Breast epithelium (tissue), 4 donors: ENCODE data around the gene MBTPS1. TPM values are rescaled to one million over a fixed set of nuclear protein-coding genes. Genes with fewer than 3 reads are reported as not detected.

Source experiments
- DNase-seq, 2 donors: peaks; one replicate each; pipeline ENCODE4 v3.0.0-alpha.2; 2019; ENCODE audit warnings: low spot score in 2 of 2
- H3K27ac ChIP-seq, 2 donors: fragments of 200-600 bp; sonication (generic) in 1 of 2; one replicate each; pipeline ENCODE4 v1.5.1; 2016 to 2019; ENCODE audit warnings: mild to moderate bottlenecking in 1 of 2
- H3K27me3 ChIP-seq, 2 donors: fragments of 200-600 bp; sonication (generic) in 1 of 2; one replicate each; pipeline versions ENCODE4 v1.5.1 to v1.6.0; 2017 to 2019; ENCODE audit warnings: control low read depth in 1 of 2, mild to moderate bottlenecking in 1 of 2
- H3K36me3 ChIP-seq: fragments of 200-600 bp; one replicate; pipeline ENCODE4 v1.5.1; 2019
- H3K4me1 ChIP-seq, 2 donors: fragments of 200-600 bp; sonication (generic); one replicate each; pipeline ENCODE4 v1.5.1; 2016 to 2019; ENCODE audit warnings: control low read depth in 1 of 2
- H3K4me3 ChIP-seq, 3 donors: fragments of 200-600 bp; sonication (generic); 1 replicate in 2 of 3; 2 replicates in 1 of 3; pipeline ENCODE4 v1.5.1; 2016 to 2019; ENCODE audit warnings: mild to moderate bottlenecking in 3 of 3, moderate library complexity in 2 of 3
- H3K9me3 ChIP-seq, 2 donors: fragments of 200-600 bp; sonication (generic) in 1 of 2; one replicate each; pipeline ENCODE4 v1.5.1; 2016 to 2019; ENCODE audit warnings: control low read depth in 1 of 2
- POLR2A ChIP-seq: fragments of 450-650 bp; IDR thresholded peaks from one replicate; pipeline ENCODE4 v1.6.1; 2016; ENCODE audit warnings: antibody characterized with exemption, mild to moderate bottlenecking, moderate library complexity
- POLR2AphosphoS5 ChIP-seq, 3 donors: sonication (generic); formaldehyde crosslinking; IDR thresholded peaks; one replicate each; pipeline ENCODE4 v1.6.1; 2017; ENCODE audit warnings: antibody characterized with exemption in 3 of 3
- intact Hi-C: fragments of 100-400 bp; cut with DNase I; formaldehyde crosslinking; loops from one replicate; pipeline ENCODE4 v1.15.1; 2023; ENCODE audit warnings: low total_unique reads
- total RNA-seq, 3 donors: library from RNA; depleted of rRNA; stranded (reverse); fragments of >200 nt; gene quantifications; one replicate each; pipeline ENCODE4 v1.1.0, GENCODE V29; 2016
- TF ChIP-seq, protein P1 (sequence below), 3 donors: fragments of 450-650 bp; IDR thresholded peaks; one replicate each; pipeline ENCODE4 v1.5.1; 2016 to 2017; ENCODE audit warnings: antibody characterized with exemption in 3 of 3, mild to moderate bottlenecking in 3 of 3, moderate library complexity in 3 of 3

Gene MBTPS1
- total RNA-seq, 3 donors from 2014 or later, result 95.4 to 142 (median 121) TPM

DNA sequence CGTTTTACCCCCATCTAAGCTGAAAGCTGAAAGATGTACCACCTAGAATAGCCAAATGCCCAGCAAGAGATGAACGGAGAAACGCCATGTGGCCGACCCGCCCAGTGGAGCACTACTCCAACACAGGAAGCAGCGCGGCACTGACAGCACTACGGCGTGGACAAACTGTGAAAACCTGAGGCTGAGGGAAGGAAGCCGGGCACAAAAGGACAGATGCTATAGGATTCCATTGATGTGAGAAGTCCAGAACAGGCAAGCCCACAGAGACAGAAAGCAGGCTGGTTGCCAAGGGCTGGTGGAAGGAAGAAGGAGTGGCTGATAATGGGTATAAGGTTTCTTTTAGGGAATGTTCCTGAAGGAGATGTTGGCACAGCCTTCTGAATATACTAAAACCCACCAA, 44.7 kb downstream of the MBTPS1 start:
- Histone ChIP-seq H3K36me3 (peaks cover 30% of the 10 kb centered on the region), H3K4me1 (no peaks in the 10 kb centered on the region), H3K4me3 (no peak overlapping the region), H3K27ac (no peak overlapping the region), H3K27me3 (no peaks in the 10 kb centered on the region), H3K9me3 (no peaks in the 10 kb centered on the region)
- TF ChIP-seq, protein P1, sequence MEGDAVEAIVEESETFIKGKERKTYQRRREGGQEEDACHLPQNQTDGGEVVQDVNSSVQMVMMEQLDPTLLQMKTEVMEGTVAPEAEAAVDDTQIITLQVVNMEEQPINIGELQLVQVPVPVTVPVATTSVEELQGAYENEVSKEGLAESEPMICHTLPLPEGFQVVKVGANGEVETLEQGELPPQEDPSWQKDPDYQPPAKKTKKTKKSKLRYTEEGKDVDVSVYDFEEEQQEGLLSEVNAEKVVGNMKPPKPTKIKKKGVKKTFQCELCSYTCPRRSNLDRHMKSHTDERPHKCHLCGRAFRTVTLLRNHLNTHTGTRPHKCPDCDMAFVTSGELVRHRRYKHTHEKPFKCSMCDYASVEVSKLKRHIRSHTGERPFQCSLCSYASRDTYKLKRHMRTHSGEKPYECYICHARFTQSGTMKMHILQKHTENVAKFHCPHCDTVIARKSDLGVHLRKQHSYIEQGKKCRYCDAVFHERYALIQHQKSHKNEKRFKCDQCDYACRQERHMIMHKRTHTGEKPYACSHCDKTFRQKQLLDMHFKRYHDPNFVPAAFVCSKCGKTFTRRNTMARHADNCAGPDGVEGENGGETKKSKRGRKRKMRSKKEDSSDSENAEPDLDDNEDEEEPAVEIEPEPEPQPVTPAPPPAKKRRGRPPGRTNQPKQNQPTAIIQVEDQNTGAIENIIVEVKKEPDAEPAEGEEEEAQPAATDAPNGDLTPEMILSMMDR (IDR thresholded peaks at IDR 0.05), result no peak
- DNase-seq, result no peak
- intact Hi-C loops, result no loop called here

DNA sequence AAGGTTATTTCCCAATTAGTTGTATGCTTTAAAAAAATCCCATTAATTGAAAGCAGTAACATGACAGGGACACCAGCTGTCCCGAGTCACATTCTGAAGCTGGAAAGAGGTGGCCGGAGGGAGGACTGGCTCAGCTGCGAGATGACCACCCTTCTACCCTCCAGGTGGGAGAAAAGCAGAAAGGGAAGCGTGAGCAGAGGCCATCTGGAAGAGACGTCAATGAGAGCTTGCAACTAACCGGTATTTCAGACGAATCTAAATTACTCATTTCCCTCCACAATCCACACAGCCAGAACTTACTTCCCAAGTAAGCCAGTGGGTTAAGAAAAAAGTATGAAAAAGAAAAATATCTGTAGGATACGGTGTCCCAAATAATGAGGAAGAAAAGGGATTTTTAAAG, 45.6 kb downstream of the MBTPS1 start:
- Histone ChIP-seq H3K36me3 (peaks cover 27% of the 10 kb centered on the region), H3K9me3 (no peaks in the 10 kb centered on the region), H3K27ac (no peak overlapping the region), H3K4me1 (no peaks in the 10 kb centered on the region), H3K4me3 (no peak overlapping the region), H3K27me3 (no peaks in the 10 kb centered on the region)
- TF ChIP-seq, protein P1 (IDR thresholded peaks at IDR 0.05), result no peak
- TF ChIP-seq POLR2A (no peak), POLR2AphosphoS5 (IDR thresholded peaks at IDR 0.05) (no peak)
- intact Hi-C loops, result no loop called here
- no peak for DNase-seq

DNA sequence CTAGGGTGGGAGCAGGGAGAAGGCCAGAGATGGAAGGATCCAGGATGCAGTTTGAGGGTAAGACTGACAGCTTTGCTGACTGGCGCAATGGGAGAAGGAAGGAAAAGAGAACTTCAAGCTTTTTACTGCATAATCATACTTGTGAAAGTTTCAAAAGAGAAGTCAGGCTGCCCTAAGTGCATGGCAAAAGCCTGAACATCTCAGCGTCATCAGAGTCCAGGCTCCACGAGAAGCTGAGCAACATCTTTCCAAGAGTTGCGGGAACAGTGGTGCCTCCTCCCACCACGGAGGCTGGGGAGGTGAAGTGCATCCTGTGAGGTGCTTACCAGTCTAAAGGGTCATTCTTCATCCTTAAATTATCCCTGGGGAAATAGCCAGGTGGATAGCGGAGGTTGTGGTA, 47.2 kb downstream of the MBTPS1 start:
- Histone ChIP-seq H3K27ac (no peak overlapping the region), H3K36me3 (peaks cover 27% of the 10 kb centered on the region), H3K4me3 (no peak overlapping the region), H3K4me1 (no peaks in the 10 kb centered on the region), H3K9me3 (no peaks in the 10 kb centered on the region), H3K27me3 (no peaks in the 10 kb centered on the region)
- intact Hi-C loops, result loop anchor here (10.0 kb wide), 1 partner anchor 885 kb away; no protein-coding TSS in a partner anchor
- TF ChIP-seq, protein P1 (IDR thresholded peaks at IDR 0.05), result no peak
- TF ChIP-seq POLR2A (no peak), POLR2AphosphoS5 (IDR thresholded peaks at IDR 0.05) (no peak)
- no peak for DNase-seq

DNA sequence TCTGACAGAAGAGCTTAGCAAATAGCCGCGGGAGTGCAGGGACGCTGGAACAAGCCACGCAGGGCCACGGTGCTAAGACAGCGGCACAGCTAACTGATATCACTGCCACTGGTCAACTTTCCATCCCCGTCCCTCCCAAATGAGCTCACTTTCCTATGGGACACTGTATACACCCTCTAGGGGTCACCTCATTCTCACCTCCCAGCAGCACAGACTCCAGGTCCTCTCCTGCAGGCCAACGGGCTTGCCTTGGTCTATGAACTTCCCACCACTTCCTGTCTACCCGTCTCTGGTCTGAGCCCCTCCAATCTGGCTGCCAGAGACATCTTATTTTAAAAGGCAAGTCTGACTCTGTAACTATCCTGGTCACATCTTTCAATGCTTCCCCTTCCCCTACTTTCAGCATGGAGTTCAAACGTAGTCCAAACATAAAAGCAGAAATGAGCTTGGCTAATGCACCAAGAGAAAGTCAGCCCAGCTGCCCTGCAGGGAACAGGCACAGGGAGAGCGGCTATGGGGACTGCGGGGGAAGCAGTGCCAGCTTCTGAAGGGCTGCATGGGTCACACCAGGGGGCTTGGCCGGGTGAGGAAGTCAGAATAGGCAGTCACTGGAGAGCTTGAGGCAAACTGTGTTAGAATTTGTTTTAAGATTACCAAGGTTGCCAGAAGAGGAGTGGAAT, 47.8 kb downstream of the MBTPS1 start:
- Histone ChIP-seq H3K36me3 (peaks cover 27% of the 10 kb centered on the region), H3K4me1 (no peaks in the 10 kb centered on the region), H3K4me3 (no peak overlapping the region), H3K9me3 (no peaks in the 10 kb centered on the region), H3K27ac (no peak overlapping the region), H3K27me3 (no peaks in the 10 kb centered on the region)
- intact Hi-C loops, result loop anchor here (10.0 kb wide), 1 partner anchor 884 kb away; no protein-coding TSS in a partner anchor
- DNase-seq, result no peak
- TF ChIP-seq POLR2AphosphoS5 (IDR thresholded peaks at IDR 0.05) (no peak), POLR2A (no peak)
- TF ChIP-seq, protein P1 (IDR thresholded peaks at IDR 0.05), result no peak

DNA sequence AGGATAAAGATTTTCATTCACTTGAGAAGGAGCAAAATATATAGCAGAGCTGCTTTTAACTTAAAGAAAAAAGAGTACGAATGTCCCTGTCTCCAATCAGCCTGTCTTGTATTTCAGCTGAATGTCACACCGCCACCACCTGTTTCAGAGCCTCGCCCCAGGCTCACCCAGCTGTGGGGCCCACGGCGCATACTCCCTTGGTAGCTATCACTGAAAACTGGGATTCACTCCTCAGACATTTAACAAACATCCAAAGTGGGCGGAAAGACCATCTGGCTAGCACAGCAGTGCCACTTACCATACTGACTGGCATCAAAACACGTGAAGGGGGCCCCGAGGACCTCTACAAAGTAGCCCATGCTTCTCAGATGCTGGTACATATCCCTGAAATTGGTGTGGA, 48.7 kb downstream of the MBTPS1 start:
- Histone ChIP-seq H3K27me3 (no peaks in the 10 kb centered on the region), H3K27ac (no peak overlapping the region), H3K9me3 (no peaks in the 10 kb centered on the region), H3K4me3 (no peak overlapping the region), H3K4me1 (no peaks in the 10 kb centered on the region), H3K36me3 (peaks cover 27% of the 10 kb centered on the region)
- TF ChIP-seq POLR2A (no peak), POLR2AphosphoS5 (IDR thresholded peaks at IDR 0.05) (no peak)
- TF ChIP-seq, protein P1 (IDR thresholded peaks at IDR 0.05), result no peak
- DNase-seq, result no peak
- intact Hi-C loops, result loop anchor here (10.0 kb wide), 1 partner anchor 883 kb away; no protein-coding TSS in a partner anchor
